ENCODE measurements around the gene GPRIN3. TPM values are rescaled to one million over a fixed set of nuclear protein-coding genes. Genes with fewer than 3 reads are reported as not detected.

GPRIN3 gene
- total and polyA plus RNA-seq, 2 experiments from 2014 or later = 0.74 to 3.2 TPM

DNA sequence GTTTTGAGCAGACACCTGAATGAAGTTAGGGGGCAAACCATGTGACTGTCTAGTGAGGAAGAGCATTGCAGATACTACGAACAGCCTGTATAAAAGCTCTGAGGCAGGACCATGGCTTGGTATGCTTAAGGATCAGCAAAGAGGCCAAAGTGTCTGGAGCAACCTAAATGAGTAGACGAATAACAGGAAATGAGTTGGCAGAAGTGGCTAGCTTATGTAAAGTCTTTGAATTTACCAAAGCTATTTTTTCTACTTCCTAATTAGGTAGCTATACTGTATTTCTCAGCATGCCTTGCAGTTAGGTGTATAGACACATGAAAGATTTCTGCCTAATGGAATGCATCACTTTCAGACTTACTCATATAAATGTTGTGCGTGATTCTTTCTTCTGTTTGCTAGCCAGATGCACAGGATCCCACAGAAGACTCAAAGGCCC lies 9.3 kb upstream of the GPRIN3 start:
- Histone ChIP-seq H3K9me2 (ENCODE audit: insufficient read depth) (no peaks in the 10 kb centered on the region), H2AFZ (peak overlapping the region; percentile 67; the same call in 1 of the 2 replicates), H3K27me3 (ENCODE audit: insufficient read depth) (no peaks in the 10 kb centered on the region), H3K4me2 (no peak overlapping the region), H3K4me1 (ENCODE audit: insufficient read depth) (no peaks in the 10 kb centered on the region; the same call in none of the 2 replicates), H4K20me1 (replicated peaks; ENCODE audit: insufficient read depth) (no peaks in the 10 kb centered on the region), H3K79me2 (replicated peaks; ENCODE audit: insufficient read depth) (no peaks in the 10 kb centered on the region), H3F3A (replicated peaks; ENCODE audit: low read depth) (no peaks in the 10 kb centered on the region), H3K27ac (ENCODE audit: low read depth) (no peak overlapping the region), H3K36me3 (ENCODE audit: insufficient read depth) (no peaks in the 10 kb centered on the region), H3K4me3 (no peak overlapping the region)
- TF ChIP-seq, protein P1, sequence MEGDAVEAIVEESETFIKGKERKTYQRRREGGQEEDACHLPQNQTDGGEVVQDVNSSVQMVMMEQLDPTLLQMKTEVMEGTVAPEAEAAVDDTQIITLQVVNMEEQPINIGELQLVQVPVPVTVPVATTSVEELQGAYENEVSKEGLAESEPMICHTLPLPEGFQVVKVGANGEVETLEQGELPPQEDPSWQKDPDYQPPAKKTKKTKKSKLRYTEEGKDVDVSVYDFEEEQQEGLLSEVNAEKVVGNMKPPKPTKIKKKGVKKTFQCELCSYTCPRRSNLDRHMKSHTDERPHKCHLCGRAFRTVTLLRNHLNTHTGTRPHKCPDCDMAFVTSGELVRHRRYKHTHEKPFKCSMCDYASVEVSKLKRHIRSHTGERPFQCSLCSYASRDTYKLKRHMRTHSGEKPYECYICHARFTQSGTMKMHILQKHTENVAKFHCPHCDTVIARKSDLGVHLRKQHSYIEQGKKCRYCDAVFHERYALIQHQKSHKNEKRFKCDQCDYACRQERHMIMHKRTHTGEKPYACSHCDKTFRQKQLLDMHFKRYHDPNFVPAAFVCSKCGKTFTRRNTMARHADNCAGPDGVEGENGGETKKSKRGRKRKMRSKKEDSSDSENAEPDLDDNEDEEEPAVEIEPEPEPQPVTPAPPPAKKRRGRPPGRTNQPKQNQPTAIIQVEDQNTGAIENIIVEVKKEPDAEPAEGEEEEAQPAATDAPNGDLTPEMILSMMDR (conservative IDR thresholded peaks at IDR 0.05; ENCODE audit: low read depth in 2 of 2) = no peak
- TF ChIP-seq POLR2AphosphoS5 (IDR thresholded peaks at IDR 0.05; ENCODE audit: low read depth) (no peak), ZNF331 (CRISPR knock-in tag; IDR thresholded peaks at IDR 0.05; ENCODE audit: low read depth) (no peak), ZNF114 (CRISPR knock-in tag; IDR thresholded peaks at IDR 0.05) (no peak), REST (IDR thresholded peaks at IDR 0.05; ENCODE audit: unreplicated experiment) (no peak), CREB1 (CRISPR knock-in tag; IDR thresholded peaks at IDR 0.05; ENCODE audit: low read depth) (no peak)
- no peak for ATAC-seq
- no peak for DNase-seq (ENCODE audit: low spot score)
- peaks cover 6% of the 10 kb centered on the region for H3K4me1 Mint-ChIP-seq
- no peaks in the 10 kb centered on the region for H3K27me3 Mint-ChIP-seq (ENCODE audit: insufficient read depth, low read depth, poor library complexity)
- H3K27ac Mint-ChIP-seq = peak overlapping the region; percentile 49; the same call in 1 of the 2 replicates
- H3K36me3 Mint-ChIP-seq (ENCODE audit: low read depth) = no peaks in the 10 kb centered on the region
- H3K4me3 Mint-ChIP-seq = no peak overlapping the region
- no peaks in the 10 kb centered on the region for H3K9me3 Mint-ChIP-seq

DNA sequence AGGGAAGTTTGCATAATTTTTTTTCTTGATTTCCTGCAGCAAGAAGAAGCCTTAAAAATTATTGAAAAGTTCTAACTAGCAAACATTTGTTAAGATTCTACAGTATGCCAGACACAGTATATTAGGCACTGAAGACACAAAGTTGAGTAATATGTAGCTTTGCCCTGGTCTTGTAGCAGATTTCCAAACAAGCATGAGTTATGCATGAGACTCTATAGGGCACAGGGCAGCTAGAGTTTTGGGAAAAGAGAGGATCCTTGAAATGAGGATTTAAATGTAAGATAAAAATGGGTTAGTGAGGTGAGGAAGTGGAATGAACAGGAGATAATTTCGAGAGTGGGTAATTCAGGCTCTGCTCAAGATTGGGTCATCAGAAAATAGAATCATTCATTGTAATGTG lies 8.6 kb upstream of the GPRIN3 start:
- H3K79me2 ChIP-seq (replicated peaks; ENCODE audit: insufficient read depth) = no peaks in the 10 kb centered on the region
- no peak overlapping the region; the same call in 1 of the 2 replicates for H3K27ac Mint-ChIP-seq
- ATAC-seq (no peak), DNase-seq (ENCODE audit: low spot score) (no peak)
- H3K27me3 Mint-ChIP-seq (ENCODE audit: insufficient read depth, low read depth, poor library complexity) = no peaks in the 10 kb centered on the region
- no peaks in the 10 kb centered on the region for H3K27me3 ChIP-seq (ENCODE audit: insufficient read depth)
- no peak overlapping the region for H3K4me3 Mint-ChIP-seq
- no peaks in the 10 kb centered on the region; the same call in none of the 2 replicates for H3K4me1 ChIP-seq (ENCODE audit: insufficient read depth)
- H3F3A ChIP-seq (replicated peaks; ENCODE audit: low read depth) = no peaks in the 10 kb centered on the region
- no peaks in the 10 kb centered on the region for H3K36me3 Mint-ChIP-seq (ENCODE audit: low read depth)
- no peaks in the 10 kb centered on the region for H3K36me3 ChIP-seq (ENCODE audit: insufficient read depth)
- H3K4me2 ChIP-seq = no peak overlapping the region
- H4K20me1 ChIP-seq (replicated peaks; ENCODE audit: insufficient read depth) = no peaks in the 10 kb centered on the region
- H3K4me1 Mint-ChIP-seq = peaks cover 6% of the 10 kb centered on the region
- H3K9me3 Mint-ChIP-seq = no peaks in the 10 kb centered on the region
- H2AFZ ChIP-seq = no peak overlapping the region
- no peak overlapping the region for H3K27ac ChIP-seq (ENCODE audit: low read depth)
- TF ChIP-seq ZNF331 (CRISPR knock-in tag; IDR thresholded peaks at IDR 0.05; ENCODE audit: low read depth) (no peak), ZNF462 (CRISPR knock-in tag; IDR thresholded peaks at IDR 0.05) (no peak), ETS1 (IDR thresholded peaks at IDR 0.05) (no peak), NANOG (IDR thresholded peaks at IDR 0.05; ENCODE audit: borderline replicate concordance) (no peak)
- H3K4me3 ChIP-seq = no peak overlapping the region
- no peaks in the 10 kb centered on the region for H3K9me2 ChIP-seq (ENCODE audit: insufficient read depth)

All from GM23338 (cell line).